HG03025 (cell line): Measurements from ENCODE around the gene GOLGA8M.
"Not testable (repeated sequence)": the region's sequence is repeated elsewhere in the genome, so short reads cannot be mapped to it uniquely, and the experiment has no call there.

ENCODE experiments used
- ATAC-seq: cut with Tn5 transposase; IDR thresholded peaks from one replicate; pipeline ENCODE4 v1.9.1; 2021; ENCODE audit warnings: mild to moderate bottlenecking, moderate library complexity; ENCODE audit not compliant: unreplicated experiment, low FRiP score

GOLGA8M gene

GRCh38 chr15:28712270-28712669, at the start of gene GOLGA8M:
Gene GOLGA8M (minus strand): TSS chr15:28712421. CDS start chr15:28712323, 98 bp downstream.
- ATAC-seq, result not testable (repeated sequence)

GRCh38 chr15:28742890-28743289, 30.7 kb upstream of the GOLGA8M start:
- ATAC-seq, result not testable (repeated sequence)

- not testable (repeated sequence) for ATAC-seq
Measured at GRCh38 chr15:28738590-28739292, 26.5 kb upstream of the GOLGA8M start.

GRCh38 chr15:28738200-28738561, 26.0 kb upstream of the GOLGA8M start:
- not testable (repeated sequence) for ATAC-seq

- ATAC-seq, result peak; percentile 49
Measured at GRCh38 chr15:28737521-28738199, 25.4 kb upstream of the GOLGA8M start.

GRCh38 chr15:28728061-28728460, 15.8 kb upstream of the GOLGA8M start:
- not testable (repeated sequence) for ATAC-seq

GRCh38 chr15:28727026-28727425, 14.8 kb upstream of the GOLGA8M start:
- ATAC-seq, result not testable (repeated sequence)

- ATAC-seq, result no peak
Measured at GRCh38 chr15:28726102-28726501, 13.9 kb upstream of the GOLGA8M start.

GRCh38 chr15:28725556-28725955, 13.3 kb upstream of the GOLGA8M start:
- ATAC-seq, result no peak

GRCh38 chr15:28723986-28724385, 11.8 kb upstream of the GOLGA8M start:
- ATAC-seq, result not testable (repeated sequence)

- not testable (repeated sequence) for ATAC-seq
Measured at GRCh38 chr15:28719626-28720025, 7.4 kb upstream of the GOLGA8M start.

GRCh38 chr15:28718576-28718975, 6.4 kb upstream of the GOLGA8M start:
- not testable (repeated sequence) for ATAC-seq

- not testable (repeated sequence) for ATAC-seq
Measured at GRCh38 chr15:28714176-28714575, 2.0 kb upstream of the GOLGA8M start.

- not testable (repeated sequence) for ATAC-seq
Measured at GRCh38 chr15:28703927-28704326, 8.3 kb downstream of the GOLGA8M start.

- not testable (repeated sequence) for ATAC-seq
Measured at GRCh38 chr15:28702427-28702826, 9.8 kb downstream of the GOLGA8M start.

GRCh38 chr15:28694006-28694751, 18.0 kb downstream of the GOLGA8M start:
- ATAC-seq, result not testable (repeated sequence)

GRCh38 chr15:28693021-28693420, 19.2 kb downstream of the GOLGA8M start:
- not testable (repeated sequence) for ATAC-seq

- not testable (repeated sequence) for ATAC-seq
Measured at GRCh38 chr15:28673533-28673932, 38.7 kb downstream of the GOLGA8M start.

- not testable (repeated sequence) for ATAC-seq
Measured at GRCh38 chr15:28672122-28672521, 40.1 kb downstream of the GOLGA8M start.

- not testable (repeated sequence) for ATAC-seq
Measured at GRCh38 chr15:28666402-28666801, 45.8 kb downstream of the GOLGA8M start.

- not testable (repeated sequence) for ATAC-seq
Measured at GRCh38 chr15:28664575-28664974, 47.6 kb downstream of the GOLGA8M start.
